ENCODE measurements around the gene SLC35B4.
"Not testable (repeated sequence)": the region's sequence is repeated elsewhere in the genome, so short reads cannot be mapped to it uniquely, and the experiment has no call there.

The SLC35B4 gene

GRCh38 chr7:134330974-134331373 is 14.2 kb upstream of the SLC35B4 start:
- DNase-seq, result no peak

- DNase-seq, result no peak
These were observed 13.1 kb upstream of the SLC35B4 start for GRCh38 chr7:134329614-134330346.

GRCh38 chr7:134328900-134329299 is 12.2 kb upstream of the SLC35B4 start:
- no peak for DNase-seq

- peak; percentile 40 for DNase-seq
These were observed 11.2 kb upstream of the SLC35B4 start for GRCh38 chr7:134327896-134328295.

GRCh38 chr7:134324107-134324506 is 7.4 kb upstream of the SLC35B4 start:
- no peak for DNase-seq

GRCh38 chr7:134320201-134320600 is 3.5 kb upstream of the SLC35B4 start:
- no peak for DNase-seq

- no peak for DNase-seq
These were observed 1.7 kb upstream of the SLC35B4 start for GRCh38 chr7:134318443-134318842.

GRCh38 chr7:134317434-134317833 is 704 bp upstream of the SLC35B4 start:
- no peak for DNase-seq

GRCh38 chr7:134315679-134316538 is 821 bp downstream of the SLC35B4 start:
- DNase-seq, result no peak

GRCh38 chr7:134313543-134313942 is 3.2 kb downstream of the SLC35B4 start:
- no peak for DNase-seq

GRCh38 chr7:134312717-134313116 is 4.0 kb downstream of the SLC35B4 start:
- DNase-seq, result no peak

- no peak for DNase-seq
These were observed 4.9 kb downstream of the SLC35B4 start for GRCh38 chr7:134311807-134312206.

- DNase-seq, result no peak
These were observed 8.2 kb downstream of the SLC35B4 start for GRCh38 chr7:134308548-134308947.

- no peak for DNase-seq
These were observed 9.4 kb downstream of the SLC35B4 start for GRCh38 chr7:134307320-134307719.

GRCh38 chr7:134302120-134302519 is 14.6 kb downstream of the SLC35B4 start:
- no peak for DNase-seq

GRCh38 chr7:134301592-134301991 is 15.1 kb downstream of the SLC35B4 start:
- no peak for DNase-seq

- DNase-seq, result no peak
These were observed 15.7 kb downstream of the SLC35B4 start for GRCh38 chr7:134300988-134301387.

GRCh38 chr7:134298902-134299683 is 17.6 kb downstream of the SLC35B4 start:
- no peak for DNase-seq

GRCh38 chr7:134297489-134297888 is 19.2 kb downstream of the SLC35B4 start:
- DNase-seq, result no peak

- DNase-seq, result not testable (repeated sequence)
These were observed 20.7 kb downstream of the SLC35B4 start for GRCh38 chr7:134295982-134296381.

- DNase-seq, result no peak
These were observed 23.6 kb downstream of the SLC35B4 start for GRCh38 chr7:134293002-134293740.

- no peak for DNase-seq
These were observed 26.4 kb downstream of the SLC35B4 start for GRCh38 chr7:134290286-134290685.

GRCh38 chr7:134289841-134290240 is 26.9 kb downstream of the SLC35B4 start:
- no peak for DNase-seq

All from stimulated activated CD4-positive, alpha-beta T cell treated with anti-CD3 and anti-CD28 coated beads, Interleukin-1b, Interleukin-23, amount 100 ng/mL, for 48 hours (primary cell).